H9 (cell line): ENCODE data around the gene DNAJC22. TPM values are rescaled to one million over a fixed set of nuclear protein-coding genes. Genes with fewer than 3 reads are reported as not detected.

Experiments used
- DNase-seq: peaks from one replicate; pipeline ENCODE4 v3.0.0-alpha.2; 2017
- H2AFZ ChIP-seq: one replicate; pipeline ENCODE4 v1.6.1; 2013; ENCODE audit warnings: mild to moderate bottlenecking, low read length, control low read depth, moderate library complexity
- H2AK5ac ChIP-seq: 2 replicates; pipeline ENCODE4 v1.6.1; 2013; ENCODE audit warnings: low read length, control low read depth, mixed read lengths; ENCODE audit not compliant: insufficient read length
- H2BK120ac ChIP-seq: one replicate; pipeline ENCODE4 v1.6.1; 2013; ENCODE audit warnings: low read depth, mild to moderate bottlenecking, low read length, control low read depth, inconsistent platforms; ENCODE audit not compliant: poor library complexity, severe bottlenecking
- H2BK12ac ChIP-seq: 2 replicates; pipeline ENCODE4 v1.6.1; 2013; ENCODE audit warnings: low read length, control low read depth, mixed read lengths, low read depth; ENCODE audit not compliant: insufficient read length
- H2BK15ac ChIP-seq: 2 replicates; pipeline ENCODE4 v1.6.1; 2013; ENCODE audit warnings: low read depth, low read length, control low read depth
- H2BK20ac ChIP-seq: one replicate; pipeline ENCODE4 v1.6.1; 2013; ENCODE audit warnings: low read depth, mild to moderate bottlenecking, low read length, control low read depth, inconsistent platforms; ENCODE audit not compliant: poor library complexity, severe bottlenecking
- H2BK5ac ChIP-seq: 2 replicates; pipeline ENCODE4 v1.6.1; 2013; ENCODE audit warnings: low read length, control low read depth, mixed read lengths; ENCODE audit not compliant: insufficient read length
- H3K14ac ChIP-seq: 2 replicates; pipeline ENCODE4 v1.6.1; 2013; ENCODE audit warnings: low read length, control low read depth; ENCODE audit not compliant: insufficient read depth
- H3K18ac ChIP-seq: 2 replicates; pipeline ENCODE4 v1.6.1; 2013; ENCODE audit warnings: low read depth, mild to moderate bottlenecking, mixed read lengths, low read length, control low read depth; ENCODE audit not compliant: insufficient read length
- H3K23ac ChIP-seq: 2 replicates; pipeline ENCODE4 v1.6.1; 2013; ENCODE audit warnings: low read length, control low read depth, mixed read lengths, low read depth; ENCODE audit not compliant: insufficient read length
- H3K23me2 ChIP-seq: 2 replicates; pipeline ENCODE4 v1.6.1; 2013; ENCODE audit warnings: low read depth, mild to moderate bottlenecking, mixed read lengths, low read length, control low read depth; ENCODE audit not compliant: insufficient read length, poor library complexity, severe bottlenecking
- H3K27ac ChIP-seq: 2 replicates; pipeline ENCODE4 v1.5.1; 2013; ENCODE audit warnings: low read length, control low read depth, mixed read lengths, low read depth; ENCODE audit not compliant: insufficient read length
- H3K27me3 ChIP-seq: 2 replicates; pipeline ENCODE4 v1.6.1; 2013; ENCODE audit warnings: low read length, control low read depth, inconsistent platforms; ENCODE audit not compliant: insufficient read depth
- H3K4ac ChIP-seq: 2 replicates; pipeline ENCODE4 v1.6.1; 2013; ENCODE audit warnings: low read depth, mild to moderate bottlenecking, control low read depth, inconsistent platforms, low read length, moderate library complexity
- H3K4me1 ChIP-seq: 2 replicates; pipeline ENCODE4 v1.6.1; 2013; ENCODE audit warnings: low read length, control low read depth, inconsistent platforms; ENCODE audit not compliant: insufficient read depth
- H3K4me2 ChIP-seq: 2 replicates; pipeline ENCODE4 v1.6.1; 2013; ENCODE audit warnings: low read length, control low read depth, mixed read lengths; ENCODE audit not compliant: insufficient read length, insufficient read depth
- H3K56ac ChIP-seq: 2 replicates; pipeline ENCODE4 v1.6.1; 2013; ENCODE audit warnings: low read depth, mild to moderate bottlenecking, mixed read lengths, low read length, control low read depth; ENCODE audit not compliant: insufficient read length
- H3K79me1 ChIP-seq: 2 replicates; pipeline ENCODE4 v1.6.1; 2013; ENCODE audit warnings: low read depth, mild to moderate bottlenecking, moderate library complexity, low read length, control low read depth, inconsistent platforms; ENCODE audit not compliant: insufficient read depth, poor library complexity, severe bottlenecking
- H3K79me2 ChIP-seq: 2 replicates; pipeline ENCODE4 v1.6.1; 2013; ENCODE audit warnings: low read length, control low read depth, inconsistent platforms; ENCODE audit not compliant: insufficient read depth
- H3K9ac ChIP-seq: 2 replicates; pipeline ENCODE4 v1.6.1; 2013; ENCODE audit warnings: low read length, control low read depth, mixed read lengths; ENCODE audit not compliant: insufficient read length; ENCODE audit errors: extremely low read depth
- H3K9me3 ChIP-seq: one replicate; pipeline ENCODE4 v1.6.1; 2013; ENCODE audit warnings: low read depth, low read length, inconsistent platforms; ENCODE audit not compliant: control insufficient read depth
- H3T11ph ChIP-seq: one replicate; pipeline ENCODE4 v1.6.1; 2013; ENCODE audit warnings: mild to moderate bottlenecking, low read length, control low read depth, inconsistent platforms
- H4K20me1 ChIP-seq: one replicate; pipeline ENCODE4 v1.6.1; 2013; ENCODE audit not compliant: control insufficient read depth, insufficient read length, insufficient read depth
- H4K5ac ChIP-seq: 2 replicates; pipeline ENCODE4 v1.6.1; 2013; ENCODE audit warnings: low read depth, mild to moderate bottlenecking, mixed read lengths, low read length, control low read depth; ENCODE audit not compliant: insufficient read length
- H4K8ac ChIP-seq: replicated peaks from 2 replicates; pipeline ENCODE4 v1.6.1; 2013; ENCODE audit warnings: low read length, control low read depth, mixed read lengths, low read depth; ENCODE audit not compliant: insufficient read length
- H4K91ac ChIP-seq: 2 replicates; pipeline ENCODE4 v1.6.1; 2013; ENCODE audit warnings: low read depth, mild to moderate bottlenecking, moderate library complexity, mixed read lengths, low read length, control low read depth; ENCODE audit not compliant: insufficient read length
- H3K27ac Mint-ChIP-seq, 3 experiments: 2 replicates in 2 of 3; 3 replicates in 1 of 3; pipeline ENCODE4 v1.8.0; 2020 to 2021; ENCODE audit warnings: mixed read lengths in 3 of 3, mild to moderate bottlenecking in 1 of 3, moderate library complexity in 1 of 3
- H3K27me3 Mint-ChIP-seq: 2 replicates; pipeline ENCODE4 v1.8.0; 2021; ENCODE audit warnings: low read depth, mild to moderate bottlenecking, moderate library complexity, mixed read lengths
- H3K36me3 Mint-ChIP-seq, 3 experiments: 2 replicates in 2 of 3; 3 replicates in 1 of 3; pipeline ENCODE4 v1.8.0; 2020 to 2021; ENCODE audit warnings: low read depth in 3 of 3, mixed read lengths in 3 of 3; ENCODE audit not compliant: insufficient read depth in 1 of 3
- H3K4me1 Mint-ChIP-seq, 2 experiments: 2 replicates each; pipeline ENCODE4 v1.8.0; 2020; ENCODE audit warnings: mixed read lengths in 2 of 2
- H3K4me3 Mint-ChIP-seq, 2 experiments: 2 replicates in 1 of 2; 3 replicates in 1 of 2; pipeline ENCODE4 v1.8.0; 2020 to 2021; ENCODE audit warnings: mild to moderate bottlenecking in 2 of 2, mixed read lengths in 2 of 2, moderate library complexity in 1 of 2
- H3K9me3 Mint-ChIP-seq, 2 experiments: 2 replicates in 1 of 2; 3 replicates in 1 of 2; pipeline ENCODE4 v1.8.0; 2020; ENCODE audit warnings: mild to moderate bottlenecking in 2 of 2, mixed read lengths in 2 of 2, moderate library complexity in 1 of 2
- CTCF ChIP-seq: fragments of 200-600 bp; sonication (generic); conservative IDR thresholded peaks from 3 replicates; pipeline ENCODE4 v1.8.0; 2021; ENCODE audit warnings: antibody characterized with exemption, mild to moderate bottlenecking
- WGBS: extraction: QIAGEN DNeasy Blood & Tissue Kit; methylation state at CpG from one replicate; pipeline ENCODE4 v1.1.7; 2013; ENCODE audit warnings: missing lambda C conversion rate, low lambda C conversion rate, mixed read lengths; ENCODE audit not compliant: insufficient read length; ENCODE audit errors: extremely low coverage; 5-methylcytosine and 5-hydroxymethylcytosine counted together
- total RNA-seq: library from RNA; stranded (reverse); gene quantifications from 2 replicates; pipeline ENCODE4 v1.2.1, GENCODE V29; 2021

Gene DNAJC22
- total RNA-seq, 1 experiment from 2014 or later = 3.2 TPM

GRCh38 chr12:49375406-49375805 lies 28.7 kb downstream of the DNAJC22 start:
- H4K8ac ChIP-seq = no peak overlapping the region
- no peak overlapping the region for H2BK15ac ChIP-seq
- no peak overlapping the region for H2BK12ac ChIP-seq

More at GRCh38 chr12:49375406-49375805, 28.7 kb downstream of the DNAJC22 start:
- no peak overlapping the region for H2BK5ac ChIP-seq
- WGBS = no CpG with 5 or more reads among the region's 1 CpG
- H4K20me1 ChIP-seq = no peaks in the 10 kb centered on the region
- H2BK20ac ChIP-seq = no peak overlapping the region
- H3K27ac ChIP-seq = no peak overlapping the region
- DNase-seq = no peak
- Mint-ChIP-seq H3K4me3 (no peak overlapping the region), H3K9me3 (no peaks in the 10 kb centered on the region), H3K36me3 (peaks cover 5 to 12% (median 5%) of the 10 kb centered on the region in 3 experiments; a peak in 3 of 7 replicates), H3K4me1 (peaks cover 3 to 6% of the 10 kb centered on the region in 2 experiments; a peak in 3 of 4 replicates), H3K27ac (no peak overlapping the region), H3K27me3 (no peaks in the 10 kb centered on the region)
- no peak overlapping the region for H2AK5ac ChIP-seq
- no peak for TF ChIP-seq CTCF
- H3K23me2 ChIP-seq = no peaks in the 10 kb centered on the region
- no peak overlapping the region for H3K9ac ChIP-seq
- no peaks in the 10 kb centered on the region for H3K27me3 ChIP-seq
- H3K9me3 ChIP-seq = no peaks in the 10 kb centered on the region
- H3K4ac ChIP-seq = no peak overlapping the region
- no peak overlapping the region for H4K91ac ChIP-seq
- H4K5ac ChIP-seq = no peak overlapping the region
- H2AFZ ChIP-seq = no peak overlapping the region
- H3K79me1 ChIP-seq = peaks cover 5% of the 10 kb centered on the region
- H3K14ac ChIP-seq = no peak overlapping the region
- no peak overlapping the region for H3K4me2 ChIP-seq
- H3K18ac ChIP-seq = no peak overlapping the region
- no peak overlapping the region for H2BK120ac ChIP-seq
- H3K4me1 ChIP-seq = no peaks in the 10 kb centered on the region
- no peak overlapping the region for H3K23ac ChIP-seq
- no peak overlapping the region for H3K56ac ChIP-seq
- H3K79me2 ChIP-seq = peaks cover 3% of the 10 kb centered on the region; the same call in 1 of the 2 replicates
- no peak overlapping the region for H3T11ph ChIP-seq
